ENCODE measurements around the gene RTN4R.
A peak's percentile ranks its signal among the peaks of the same experiment; 100 is the strongest.
"Not testable (repeated sequence)": the region's sequence is repeated elsewhere in the genome, so short reads cannot be mapped to it uniquely, and the experiment has no call there.

Gene RTN4R

GRCh38 chr22:20285473-20286311, 17.6 kb upstream of the RTN4R start:
- peak; percentile 66 for DNase-seq

- DNase-seq = no peak
Measured at GRCh38 chr22:20284471-20285086, 16.5 kb upstream of the RTN4R start.

DNA sequence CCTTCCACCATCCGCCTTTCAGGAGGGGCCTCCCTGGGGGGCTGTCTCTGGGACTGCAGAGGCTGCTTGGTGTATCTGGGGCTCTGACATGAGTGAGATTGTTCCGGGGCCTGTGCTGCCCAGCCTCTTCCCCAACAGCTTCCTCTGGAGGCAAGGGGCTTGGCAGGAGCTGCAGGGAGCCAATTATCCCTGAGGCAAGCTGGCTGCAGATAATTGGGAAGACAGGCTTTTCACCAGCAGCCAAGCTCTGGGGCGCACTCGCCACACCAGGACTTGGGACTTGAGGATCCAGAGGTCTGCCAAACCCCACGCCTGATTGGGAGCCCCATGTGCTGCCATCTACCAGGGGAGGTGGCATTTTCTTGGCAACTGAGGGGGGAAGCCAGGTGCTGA, 15.6 kb upstream of the RTN4R start:
- DNase-seq = no peak

DNA sequence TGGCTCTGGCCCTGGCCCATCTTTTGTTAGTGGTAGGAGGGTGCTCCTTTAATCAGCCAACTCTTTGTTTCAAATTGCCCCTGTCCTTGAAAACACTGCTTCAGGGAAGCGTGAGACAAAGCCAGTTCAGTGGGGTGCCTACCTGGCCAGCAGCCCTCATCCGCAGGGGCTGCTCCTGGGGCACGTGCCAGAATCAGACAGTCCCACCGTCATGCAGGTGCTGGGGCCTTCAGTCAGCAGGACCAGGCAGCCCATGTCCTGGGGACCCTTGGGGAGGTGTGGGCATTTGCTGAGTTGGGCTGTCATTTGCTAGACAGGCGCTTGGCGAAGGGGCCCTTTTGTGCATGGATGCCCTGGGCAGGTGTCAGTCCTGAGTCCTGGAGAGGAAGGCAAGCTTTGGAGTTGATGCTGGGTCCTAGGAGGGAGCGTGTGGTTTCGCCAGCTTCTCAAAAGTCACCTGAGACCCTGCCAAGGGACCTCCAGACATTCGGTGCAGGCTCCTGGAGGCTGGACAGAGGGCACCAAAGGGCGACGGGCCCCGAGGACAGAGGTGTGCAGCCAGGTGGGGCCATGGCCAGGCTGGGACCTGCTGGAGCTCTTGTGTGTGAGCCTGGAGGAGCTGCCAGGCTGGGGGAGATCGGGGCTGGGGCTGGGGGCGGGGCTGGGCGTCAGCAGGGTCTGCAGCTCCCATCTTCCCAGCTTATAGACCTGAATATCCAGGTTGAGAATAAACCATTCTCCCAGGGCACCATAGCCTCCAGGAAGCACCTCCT, 15.0 kb upstream of the RTN4R start:
- DNase-seq = no peak

- DNase-seq = no peak
Measured at GRCh38 chr22:20281891-20282290, 13.8 kb upstream of the RTN4R start.

DNA sequence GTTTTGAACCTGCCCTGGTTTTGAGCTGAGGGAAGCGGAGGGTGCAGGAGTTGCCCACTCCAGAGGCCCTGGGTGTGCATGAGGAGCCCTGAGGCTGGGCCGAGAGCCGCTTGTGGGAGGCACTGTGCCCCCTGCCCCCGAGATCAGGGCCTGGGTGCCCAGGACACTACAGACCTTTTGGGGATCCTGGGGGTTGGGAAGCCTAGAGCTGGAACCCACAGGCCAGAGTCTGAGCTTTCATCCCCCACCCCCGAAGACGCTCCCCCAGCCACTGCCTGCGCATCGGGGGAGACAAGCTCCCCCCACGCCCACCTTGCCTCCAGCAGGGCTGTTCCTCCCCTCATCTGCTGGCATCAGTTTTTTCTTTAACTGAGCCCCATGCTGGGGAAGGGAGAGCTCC, 13.4 kb upstream of the RTN4R start:
- DNase-seq = not testable (repeated sequence)

DNA sequence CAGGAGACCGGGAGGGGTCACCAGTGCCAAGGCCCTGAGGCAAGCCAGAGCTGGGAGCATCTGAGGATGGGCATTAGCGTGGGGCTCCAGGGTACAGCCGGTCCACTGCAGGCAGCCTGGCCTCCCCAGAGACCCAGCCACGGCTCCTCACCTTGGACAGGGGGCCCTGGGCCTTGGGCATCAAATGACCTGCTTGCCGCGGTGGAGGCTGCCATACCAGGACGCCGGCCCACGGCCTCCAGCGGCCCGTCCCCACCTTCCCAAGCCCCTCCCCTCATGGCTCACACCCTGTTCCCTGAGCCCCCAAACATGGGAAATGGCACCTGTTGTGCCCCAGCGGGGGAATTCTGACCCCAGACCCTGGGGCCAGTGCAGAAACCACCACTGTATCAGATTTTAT, 12.7 kb upstream of the RTN4R start:
- no peak for DNase-seq

DNA sequence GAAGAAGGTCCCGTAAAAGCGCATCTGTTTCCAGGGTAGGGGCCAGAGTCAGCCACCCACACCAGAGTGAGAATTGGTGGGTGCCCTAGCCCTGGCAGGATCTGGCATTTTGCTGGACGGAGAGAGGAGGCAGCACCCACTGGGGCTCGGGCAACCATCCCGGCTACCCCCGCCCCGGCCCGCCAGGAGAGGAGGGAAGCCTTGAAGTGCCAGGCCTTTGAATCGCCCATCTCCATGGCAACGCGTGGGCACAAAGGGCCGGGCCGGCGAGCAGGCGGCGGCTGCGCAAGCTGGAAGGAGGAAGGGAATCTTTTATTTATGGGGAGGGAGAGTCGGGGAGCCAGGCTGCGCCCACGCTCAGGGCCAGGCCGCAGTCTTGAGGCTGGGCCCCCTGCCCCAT, 12.0 kb upstream of the RTN4R start:
- not testable (repeated sequence) for DNase-seq

GRCh38 chr22:20279662-20280134, 11.6 kb upstream of the RTN4R start:
- no peak for DNase-seq

GRCh38 chr22:20278726-20279490, 10.8 kb upstream of the RTN4R start:
- DNase-seq = not testable (repeated sequence)

DNA sequence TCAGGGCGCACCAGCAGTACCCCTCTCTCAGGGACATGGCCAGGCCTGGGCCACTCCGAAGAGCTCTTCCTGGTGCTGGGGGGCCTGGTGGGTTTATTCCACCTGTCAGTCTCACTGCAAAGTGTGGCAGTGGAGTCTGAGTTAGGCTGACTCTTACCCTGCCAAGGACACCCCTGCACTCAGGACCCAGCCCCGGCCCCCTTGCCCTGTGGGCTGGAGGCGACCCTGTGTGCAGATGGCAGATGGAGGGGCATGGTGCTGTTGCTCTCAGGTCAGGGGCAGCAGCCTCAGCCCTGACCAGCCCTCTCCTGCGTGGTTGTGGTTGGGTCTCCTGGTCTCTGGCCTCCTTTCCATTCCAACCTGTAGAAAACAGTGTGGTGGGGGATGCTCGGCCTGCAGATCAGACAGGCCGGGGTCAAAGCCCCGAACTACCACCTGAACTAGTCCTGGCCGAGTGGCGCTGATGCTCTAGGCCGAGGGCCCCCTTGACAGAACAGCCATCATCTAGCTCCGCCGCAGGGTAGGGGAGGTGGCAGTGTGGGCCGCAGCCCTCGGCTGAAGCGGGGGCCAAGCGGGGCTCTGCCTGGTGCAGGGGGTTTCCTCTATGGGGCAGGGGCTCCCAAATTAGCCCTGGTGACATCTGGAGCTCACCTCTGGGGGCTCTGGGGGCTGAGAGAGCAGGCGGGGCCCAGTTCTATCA, 10.0 kb upstream of the RTN4R start:
- not testable (repeated sequence) for DNase-seq

- no peak for DNase-seq
Measured at GRCh38 chr22:20276468-20276867, 8.3 kb upstream of the RTN4R start.

DNA sequence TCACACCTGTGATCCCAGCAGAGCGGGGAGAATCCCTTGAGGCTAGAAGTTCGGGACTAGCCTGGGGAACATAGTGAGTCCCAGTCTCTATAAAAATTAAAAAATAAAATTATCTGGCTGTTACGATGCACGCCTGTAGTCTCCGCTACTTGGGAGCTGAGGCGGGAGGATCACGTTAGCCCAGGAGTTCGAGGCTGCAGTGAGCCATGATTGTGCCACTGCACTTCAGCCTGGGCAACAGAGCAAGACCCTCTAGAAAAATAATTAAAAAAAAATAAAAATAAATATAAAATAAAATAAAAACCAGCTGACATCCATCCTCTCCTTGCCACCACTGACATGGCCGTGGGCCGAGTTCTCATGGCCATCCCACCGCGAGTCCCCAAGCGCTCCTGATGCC, 7.7 kb upstream of the RTN4R start:
- DNase-seq = no peak

DNA sequence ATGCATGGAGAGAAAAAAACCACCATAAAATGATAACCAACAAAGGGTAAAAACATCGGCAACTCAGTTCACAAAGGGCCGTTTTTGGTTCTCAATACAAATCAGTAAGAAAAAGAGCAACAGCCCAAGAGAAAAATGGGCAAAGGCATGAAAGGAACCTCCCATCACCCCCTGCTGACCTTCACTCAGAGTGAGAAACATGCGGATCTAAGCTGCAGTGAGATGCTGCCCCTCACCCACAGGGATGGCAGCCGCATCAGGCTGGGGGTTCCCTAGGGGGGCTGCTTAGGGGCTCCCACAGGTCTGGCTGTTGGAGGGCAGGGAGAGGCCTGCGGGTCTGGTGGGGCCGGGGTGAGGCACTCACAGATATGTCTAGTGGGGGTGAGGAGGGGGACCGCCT, 7.2 kb upstream of the RTN4R start:
- DNase-seq = not testable (repeated sequence)

- not testable (repeated sequence) for DNase-seq
Measured at GRCh38 chr22:20274374-20274773, 6.3 kb upstream of the RTN4R start.

- no peak for DNase-seq
Measured at GRCh38 chr22:20273758-20274181, 5.7 kb upstream of the RTN4R start.

- DNase-seq = no peak
Measured at GRCh38 chr22:20272700-20273099, 4.6 kb upstream of the RTN4R start.

GRCh38 chr22:20272174-20272573, 4.1 kb upstream of the RTN4R start:
- DNase-seq = no peak

DNA sequence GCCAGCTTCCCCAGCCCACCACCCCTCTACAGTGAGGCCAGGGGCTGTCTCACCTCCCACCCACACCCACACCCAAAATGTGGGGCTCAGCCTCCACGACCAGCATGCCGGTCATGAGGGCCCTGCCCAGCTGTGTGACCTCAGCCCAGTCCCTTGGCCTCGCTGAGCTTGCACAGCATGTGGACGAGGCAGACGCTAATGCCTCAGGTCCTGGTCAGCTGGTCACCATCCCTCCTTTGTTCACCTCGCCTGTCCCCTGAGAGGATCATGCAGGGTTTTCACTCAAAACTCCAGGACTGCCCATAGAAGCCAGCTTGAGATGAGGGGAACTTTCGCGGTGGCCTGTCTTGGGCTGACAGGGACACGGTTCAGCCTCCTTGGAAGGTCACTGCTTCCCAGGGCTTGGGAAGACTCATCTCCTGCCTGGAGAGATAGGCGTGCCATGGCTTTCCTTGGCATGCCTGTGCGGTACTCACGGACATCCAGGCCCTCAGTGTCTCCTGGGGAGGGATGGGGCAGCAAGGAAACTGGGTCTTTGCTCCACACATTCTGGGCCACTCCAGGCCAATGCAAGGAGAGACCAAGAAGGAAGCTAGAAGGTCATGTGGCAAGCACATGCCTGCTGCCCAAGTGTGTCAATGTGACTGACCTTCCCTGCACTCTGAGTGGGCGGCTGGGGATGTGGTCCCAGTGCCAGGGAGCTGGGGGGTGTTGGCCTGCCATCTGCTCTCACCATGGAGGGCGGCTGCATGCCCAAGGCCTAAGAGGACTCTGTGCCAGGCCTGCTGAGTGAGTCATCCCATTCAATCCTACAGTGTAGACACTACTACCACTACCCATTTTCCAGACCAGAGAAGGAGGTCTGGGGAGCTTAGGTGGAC, 3.2 kb upstream of the RTN4R start:
- no peak for DNase-seq

DNA sequence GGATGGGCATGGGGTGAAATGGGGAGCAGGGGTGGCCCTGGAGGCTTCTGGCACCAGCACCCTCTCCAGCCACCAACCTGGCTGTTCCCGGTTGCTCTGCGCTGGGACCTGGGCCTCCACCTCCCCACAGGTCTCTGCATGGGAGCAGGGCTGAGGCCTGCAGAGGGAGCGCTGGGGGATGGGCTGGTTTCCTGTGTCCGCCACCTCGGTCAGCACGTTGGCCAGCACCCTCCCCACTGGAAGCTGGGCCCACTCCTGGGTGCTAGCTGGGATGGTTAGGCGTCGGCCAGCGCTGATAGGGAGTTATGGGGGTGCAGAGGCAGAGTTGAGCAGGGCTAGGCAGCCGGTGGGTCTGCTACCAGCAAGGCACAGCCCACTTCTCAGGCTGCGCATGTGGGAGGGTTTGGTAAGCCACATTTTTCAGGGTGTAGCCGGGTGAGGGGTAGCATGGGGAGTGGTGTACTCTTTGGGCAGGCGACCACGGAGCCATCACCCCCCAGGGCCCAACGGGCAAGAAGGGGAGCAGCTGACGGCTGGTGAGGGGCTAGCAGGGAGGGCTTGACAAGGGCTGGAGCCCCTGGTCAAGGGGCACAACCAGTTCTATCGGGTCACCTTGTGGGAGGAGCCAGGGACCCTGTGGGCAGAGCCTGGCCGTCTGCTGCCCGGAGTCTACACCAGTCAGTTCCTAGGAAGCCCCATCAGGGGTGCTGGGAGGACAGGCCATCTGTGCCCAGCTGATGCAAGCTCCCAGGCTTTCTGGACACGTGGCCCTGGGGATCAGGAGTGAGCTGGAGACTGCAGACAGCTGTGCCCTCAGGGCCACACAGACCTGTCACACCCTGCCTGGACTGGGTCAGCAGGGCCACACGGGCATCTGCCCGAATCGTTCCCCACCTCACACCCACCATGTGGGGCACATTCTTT, 2.3 kb upstream of the RTN4R start:
- peak; percentile 49 for DNase-seq
